GF-D8 (cell line): Measurements from ENCODE around the gene FATE1.
"Not testable (repeated sequence)": the region's sequence is repeated elsewhere in the genome, so short reads cannot be mapped to it uniquely, and the experiment has no call there.

Experiments
- DNase-seq: peaks from one replicate; lab custom pipeline; 2025; lab: John Stamatoyannopoulos, UW

Gene FATE1

DNA sequence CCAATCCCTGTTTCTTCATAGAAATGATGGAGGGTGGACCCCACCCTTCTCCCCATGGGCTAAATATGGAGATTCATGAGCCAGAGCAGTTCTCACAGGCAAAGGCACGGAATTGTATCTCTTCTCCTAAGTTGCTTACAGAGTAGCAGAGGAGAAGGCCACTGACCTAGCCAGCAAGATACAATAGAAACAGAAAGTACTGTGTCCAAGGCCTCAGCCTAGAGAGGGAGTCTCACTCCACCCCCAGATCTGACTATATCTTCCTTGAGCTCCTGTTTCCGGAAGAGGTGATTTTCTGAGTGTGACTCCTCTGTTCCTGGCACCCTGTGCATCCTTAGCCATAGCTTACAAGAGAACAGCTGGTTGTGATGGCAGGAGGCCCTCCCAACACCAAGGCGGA is at the start of gene FATE1:
TSS of gene FATE1 (plus strand) at position 284 of the 400 bp plus-strand sequence. CDS start at position 369, 85 bp downstream.
- DNase-seq, result no peak

DNA sequence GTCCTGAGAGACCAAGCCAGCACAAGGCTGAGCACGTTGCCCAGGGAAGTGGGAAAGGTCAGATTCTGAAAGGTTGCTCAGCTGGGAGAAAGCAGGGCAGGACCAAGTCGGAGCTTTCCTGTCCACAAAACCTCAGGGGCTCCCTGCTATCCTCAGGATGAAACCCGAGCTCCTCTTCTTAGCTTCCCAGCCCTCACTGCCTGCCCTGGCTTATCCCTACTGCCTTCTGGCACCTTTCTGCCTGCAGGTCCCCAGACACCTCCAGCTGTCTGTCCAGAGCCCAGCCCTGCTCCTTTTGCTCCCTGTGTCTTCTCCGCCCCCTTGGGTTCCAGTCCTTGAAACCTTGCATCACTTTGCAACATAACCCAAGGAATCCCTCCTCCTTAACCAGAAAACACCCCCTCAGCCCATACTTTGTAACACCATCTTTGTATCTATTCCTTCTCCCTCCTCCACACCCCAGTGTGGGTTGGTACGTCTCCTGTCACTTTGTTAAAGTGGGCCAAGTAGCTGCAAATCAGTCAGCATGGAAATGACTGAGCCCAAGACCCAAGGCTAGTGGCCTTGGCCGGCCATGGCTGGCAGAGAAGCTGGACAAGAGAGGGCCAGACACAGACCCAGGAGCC is 40.6 kb upstream of the FATE1 start:
- no peak for DNase-seq

GRCh38 chrX:151676196-151676595 is 39.6 kb upstream of the FATE1 start:
- DNase-seq, result no peak

DNA sequence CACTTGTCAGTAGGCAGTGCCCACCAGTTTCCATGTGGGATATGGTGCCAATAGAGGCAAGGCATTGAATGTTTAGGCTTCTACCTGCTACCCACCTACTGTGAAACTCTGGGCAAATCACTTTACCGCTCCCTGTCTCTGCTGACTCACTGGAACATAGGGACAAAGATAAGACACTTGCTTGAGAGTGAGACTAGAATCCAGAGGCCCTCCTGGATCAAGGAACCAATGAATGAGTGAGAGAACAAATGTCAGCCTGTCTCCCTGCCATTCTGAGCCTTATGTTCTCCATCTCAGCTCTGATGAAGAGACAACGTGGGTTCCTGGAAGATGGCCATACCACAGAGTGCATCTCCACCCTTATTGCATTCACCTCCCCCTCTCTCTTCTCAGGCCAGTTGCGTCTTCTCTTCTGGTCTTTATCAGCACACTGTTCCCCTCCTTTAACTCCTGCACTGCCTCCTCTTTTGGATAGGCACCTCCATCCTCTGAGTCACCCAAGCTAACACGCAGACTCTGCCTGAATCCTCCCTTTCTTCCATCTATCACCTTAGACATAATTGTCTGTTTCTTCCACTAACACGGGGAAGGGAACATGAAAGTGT is 35.9 kb upstream of the FATE1 start:
- no peak for DNase-seq

DNA sequence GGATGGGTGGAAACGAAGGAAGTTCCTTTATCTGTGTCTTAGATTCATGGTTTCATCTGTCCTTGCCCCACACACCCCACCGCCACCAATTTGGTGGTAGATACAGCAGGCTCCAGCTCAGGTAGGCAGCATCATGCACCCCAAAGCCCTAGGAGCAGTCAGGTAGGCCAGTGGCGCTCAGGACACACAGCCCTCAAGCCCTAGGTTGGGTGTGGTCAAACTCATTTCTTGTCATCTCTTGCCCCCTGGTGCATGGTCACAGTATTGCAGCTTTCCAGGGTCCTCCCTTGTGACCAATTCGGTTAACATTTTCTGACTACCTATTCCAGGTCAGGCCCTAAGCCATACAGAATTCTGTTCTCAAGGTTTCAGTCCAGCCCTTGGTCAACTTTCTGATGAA is 35.0 kb upstream of the FATE1 start:
- DNase-seq, result no peak

DNA sequence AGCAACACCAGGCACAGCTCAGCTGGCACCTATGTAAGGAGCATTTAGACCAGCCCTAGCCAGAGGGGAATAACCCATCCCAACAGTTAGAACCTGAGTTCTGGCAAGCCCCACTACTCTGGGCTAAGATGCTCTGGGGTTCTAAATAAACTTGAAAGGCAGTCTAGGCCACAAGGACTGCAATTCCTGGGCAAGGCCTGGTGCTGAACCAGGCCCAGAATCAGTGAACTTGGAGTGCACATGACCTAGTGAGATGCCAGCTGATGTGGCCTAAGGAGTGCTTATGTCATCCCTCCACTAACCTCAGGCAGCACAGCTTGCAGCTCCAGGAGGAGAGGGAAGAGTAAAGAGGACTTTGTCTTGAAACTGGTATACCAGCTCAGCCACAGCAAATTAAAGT is 28.2 kb upstream of the FATE1 start:
- no peak for DNase-seq

DNA sequence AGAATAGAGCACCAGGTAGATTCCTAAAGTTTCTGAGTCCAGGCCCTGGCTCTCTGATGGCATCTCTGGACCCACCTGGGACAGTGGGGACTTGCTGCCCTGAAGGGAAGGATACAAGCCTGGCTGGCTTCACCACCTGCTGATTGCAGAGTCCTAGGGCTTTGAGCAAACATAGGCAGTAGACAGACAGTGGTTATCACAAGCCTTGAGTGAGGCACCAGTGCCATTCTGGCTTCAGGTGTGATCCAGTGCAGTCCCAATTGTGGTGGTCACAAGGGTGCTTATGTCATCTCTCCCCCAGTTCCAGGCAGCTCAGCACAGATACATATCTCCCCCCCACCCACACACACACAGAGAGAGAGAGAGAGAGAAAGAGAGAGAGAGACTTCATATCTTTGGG is 27.1 kb upstream of the FATE1 start:
- no peak for DNase-seq

GRCh38 chrX:151692825-151693224 is 23.0 kb upstream of the FATE1 start:
- DNase-seq, result no peak

- DNase-seq, result no peak
These were observed 21.7 kb upstream of the FATE1 start for GRCh38 chrX:151694121-151694520.

DNA sequence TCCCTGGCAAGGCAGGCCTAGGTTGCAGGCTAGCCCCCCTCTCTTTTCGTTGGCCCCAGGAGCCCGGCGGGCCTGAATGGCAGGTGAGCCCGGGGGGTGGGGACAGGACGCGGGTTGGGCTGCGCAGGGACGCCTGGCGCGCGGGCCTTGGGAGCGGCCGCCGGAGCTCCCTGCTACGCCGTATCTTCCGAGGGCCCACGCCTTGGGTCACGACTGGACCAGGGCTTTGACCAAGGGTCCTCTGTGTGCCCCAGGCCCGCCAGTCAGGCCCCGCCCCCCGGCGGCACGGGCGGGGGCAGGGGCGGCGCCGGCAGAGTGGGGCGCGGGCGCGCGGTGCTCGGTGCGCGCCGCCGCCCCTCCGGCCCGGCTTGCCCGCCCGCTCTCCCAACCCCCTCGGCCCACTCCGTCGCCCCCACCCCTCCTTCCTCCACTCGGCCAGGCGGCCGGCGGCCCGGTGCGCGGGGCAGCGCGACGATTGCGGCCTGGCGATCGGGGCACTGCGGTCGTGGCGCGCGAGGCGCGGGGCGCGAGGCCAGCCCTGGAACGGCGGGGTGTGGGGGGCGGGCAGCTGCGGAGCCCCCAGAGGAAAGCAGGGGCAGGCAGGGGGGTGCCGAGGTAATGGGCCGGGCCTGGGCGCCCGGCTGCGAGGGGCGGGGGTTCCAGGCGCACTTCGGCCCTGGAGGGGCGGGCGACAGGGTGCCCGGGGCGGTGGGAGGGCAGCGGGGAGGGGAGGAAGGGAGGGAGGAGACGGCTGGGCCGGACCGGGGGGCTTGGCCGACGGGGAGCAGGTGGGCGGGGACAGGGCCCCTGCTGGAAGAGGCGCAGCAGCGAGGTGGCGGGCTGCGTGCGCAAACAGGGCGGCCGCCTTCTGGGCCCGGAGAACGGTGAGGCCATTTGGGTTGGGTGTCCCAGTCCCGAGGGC is 20.9 kb upstream of the FATE1 start, which contains the start of gene PRRG3:
TSS of gene PRRG3 (plus strand) at position 798 of the 922 bp plus-strand sequence. CDS start 3,357 bp downstream, outside the sequence.
- DNase-seq, result no peak

DNA sequence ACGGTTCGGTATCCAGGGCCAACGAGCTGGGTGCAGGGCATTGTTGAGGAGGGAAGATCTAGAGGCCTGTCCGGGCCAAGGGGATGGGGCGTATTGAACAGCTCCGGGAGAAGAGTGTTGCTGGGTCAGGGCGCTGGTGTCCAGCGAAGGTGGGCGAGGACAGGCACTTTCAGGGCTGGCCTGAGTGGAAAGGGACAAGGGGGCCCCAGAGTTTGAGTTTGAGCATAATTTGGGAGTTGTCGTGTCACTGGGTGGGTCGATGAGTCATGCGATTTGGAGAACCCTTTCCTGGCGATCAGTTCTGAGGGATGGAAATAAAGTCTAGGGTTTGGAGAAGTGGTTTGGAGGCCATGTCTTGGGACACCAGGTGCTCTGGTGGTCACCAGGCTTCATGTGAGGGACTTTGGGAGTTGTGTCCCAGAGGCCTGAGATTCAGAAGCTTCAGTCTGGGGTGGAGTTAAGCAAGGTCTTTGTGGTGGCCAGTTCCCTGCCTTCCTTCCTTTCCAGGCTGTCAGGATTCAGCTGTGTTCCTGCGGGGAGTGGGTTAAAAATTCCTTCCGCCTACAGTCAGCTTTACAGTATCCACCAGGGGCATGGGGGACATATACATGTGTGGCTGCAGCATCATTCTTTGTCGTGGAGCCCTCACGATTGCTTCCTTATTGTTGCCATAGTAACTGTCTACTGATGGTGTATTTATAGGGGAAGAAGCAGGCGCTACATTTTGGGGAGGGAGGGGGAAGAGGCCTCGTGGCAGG is 20.1 kb upstream of the FATE1 start:
- DNase-seq, result no peak

DNA sequence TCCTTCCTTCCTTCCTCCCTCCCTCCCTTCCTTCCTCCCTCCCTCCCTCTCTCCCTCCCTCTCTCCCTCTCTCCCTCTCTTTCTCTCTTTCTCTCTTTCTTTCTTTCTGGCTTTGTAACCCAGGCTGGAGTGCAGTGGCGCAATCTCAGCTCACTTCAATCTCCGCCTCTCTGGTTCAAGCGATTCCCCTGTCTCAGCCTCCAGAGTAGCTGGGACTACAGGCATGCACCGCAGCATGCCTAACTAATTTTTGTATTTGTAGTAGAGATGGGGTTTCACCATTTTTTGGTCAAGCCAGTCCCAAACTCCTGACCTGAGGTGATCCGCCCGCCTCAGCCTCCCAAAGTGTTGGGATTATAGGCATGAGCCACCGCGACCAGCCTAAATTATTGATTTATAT is 18.8 kb upstream of the FATE1 start:
- not testable (repeated sequence) for DNase-seq

- no peak for DNase-seq
These were observed 18.3 kb upstream of the FATE1 start for GRCh38 chrX:151697522-151697921.

DNA sequence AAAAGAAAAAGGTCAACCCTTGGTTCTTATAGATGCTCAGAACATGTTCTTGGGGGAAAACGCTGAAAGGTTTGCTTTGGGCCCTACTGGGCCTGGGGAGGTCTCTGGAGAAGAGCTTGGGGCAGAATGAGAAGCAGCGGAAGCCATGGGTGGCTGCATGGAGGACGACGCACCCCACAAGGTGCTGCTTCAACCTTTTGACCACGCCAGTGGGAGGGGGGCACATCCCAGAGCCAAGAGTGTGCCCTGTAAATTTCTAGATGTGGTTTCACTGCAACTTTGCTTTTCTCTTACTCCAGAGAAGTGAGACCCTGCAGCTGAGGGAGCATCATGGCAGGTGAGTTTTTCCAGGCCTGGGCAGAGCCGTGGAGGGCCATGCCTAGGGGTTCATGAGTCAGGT is 17.4 kb upstream of the FATE1 start:
- no peak for DNase-seq

DNA sequence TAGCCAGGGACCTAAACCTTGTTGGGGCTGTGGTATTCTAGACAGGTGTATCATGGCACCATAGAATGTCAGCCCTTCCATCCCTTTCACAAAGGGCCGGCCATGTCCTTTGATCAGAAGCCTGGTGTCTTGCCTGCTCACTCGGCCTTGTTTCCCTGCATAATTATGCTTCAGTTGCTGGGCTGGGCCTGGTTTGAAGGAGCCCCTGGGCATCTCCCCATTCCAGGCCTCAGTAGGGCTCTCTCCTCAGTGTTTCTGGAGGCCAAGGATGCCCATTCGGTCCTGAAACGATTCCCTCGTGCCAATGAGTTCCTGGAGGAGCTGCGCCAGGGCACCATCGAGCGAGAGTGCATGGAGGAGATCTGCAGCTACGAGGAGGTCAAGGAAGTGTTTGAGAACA is 16.1 kb upstream of the FATE1 start:
- no peak for DNase-seq

GRCh38 chrX:151700581-151700980 is 15.3 kb upstream of the FATE1 start:
- no peak for DNase-seq

GRCh38 chrX:151701071-151701470 is 14.8 kb upstream of the FATE1 start:
- no peak for DNase-seq

DNA sequence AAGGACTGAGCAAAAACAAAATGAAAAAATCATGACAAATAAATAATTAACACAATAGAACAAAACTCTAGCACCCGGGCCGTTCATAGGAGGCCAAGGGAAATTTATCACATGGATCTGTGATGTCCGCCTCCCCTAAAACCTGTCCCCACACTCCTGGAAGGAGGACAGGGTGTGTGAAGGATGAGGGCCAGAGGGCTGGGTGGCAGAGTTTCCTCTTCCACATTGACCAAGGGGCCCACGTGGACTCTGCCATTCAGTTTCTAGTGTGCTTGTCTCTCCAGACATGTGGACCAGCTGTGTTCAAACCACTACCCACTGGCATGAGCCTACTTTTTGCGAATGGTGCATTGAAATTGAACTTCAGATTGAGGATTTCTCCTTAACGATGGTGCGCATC is 14.3 kb upstream of the FATE1 start:
- no peak for DNase-seq

DNA sequence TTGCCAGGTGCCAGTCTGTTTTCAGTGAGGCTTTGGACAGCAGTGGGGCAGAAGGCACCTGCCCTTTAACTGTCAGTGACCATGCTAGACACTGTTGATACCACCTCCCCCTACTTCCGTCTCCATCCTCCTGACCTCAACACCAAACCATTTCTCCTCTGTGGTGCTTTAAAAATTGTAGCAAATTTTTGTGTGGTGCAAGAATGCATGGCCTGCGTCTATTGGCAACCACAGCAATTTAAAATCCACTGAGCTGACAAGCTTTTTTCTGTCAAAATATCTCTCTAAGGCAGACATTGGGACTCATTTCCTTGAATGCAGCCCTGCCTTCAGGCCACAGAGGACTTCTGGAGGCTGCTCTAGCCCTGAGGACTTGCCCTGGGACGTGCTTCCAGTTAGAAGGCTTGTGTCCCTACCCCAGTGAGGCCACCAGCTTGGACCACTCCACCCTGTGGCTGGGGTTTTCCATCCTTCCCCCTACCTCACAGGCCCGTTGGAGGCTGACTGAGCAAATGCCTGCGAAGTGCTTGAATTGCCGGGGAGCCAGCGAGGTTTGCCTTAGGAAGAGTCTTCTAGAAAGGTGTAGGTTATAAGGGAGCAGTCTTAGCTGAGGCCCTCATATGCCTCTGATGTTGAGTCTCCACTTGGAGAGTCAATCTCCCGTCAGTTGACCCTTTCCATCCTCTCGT is 13.7 kb upstream of the FATE1 start:
- no peak for DNase-seq

- DNase-seq, result no peak
These were observed 13.0 kb upstream of the FATE1 start for GRCh38 chrX:151702741-151703340.

- DNase-seq, result no peak
These were observed 12.3 kb upstream of the FATE1 start for GRCh38 chrX:151703487-151703886.
